ENCODE data around the gene IGF2BP3. TPM values are rescaled to one million over a fixed set of nuclear protein-coding genes. Genes with fewer than 3 reads are reported as not detected.

IGF2BP3 gene
- total and polyA plus RNA-seq, 10 of the 15 experiments (the other 5 are each of a cell fraction or from before 2014, with no cell fraction given) = 4.6 to 61.2 (median 36.9) TPM

GRCh38 chr7:23347682-23348180 is 122.6 kb downstream of the IGF2BP3 start:
- no peak overlapping the region for H3K27ac ChIP-seq (ENCODE audit: control insufficient read depth, insufficient read depth)
- H3K79me2 ChIP-seq (ENCODE audit: control insufficient read depth, insufficient read depth, low read length) = no peaks in the 10 kb centered on the region; the same call in 1 of the 2 replicates
- ChIA-PET RAD21 (ENCODE audit: unreplicated experiment) (interaction anchor here (1.0 to 3.3 kb wide), 2 partner anchors 10 to 199 kb away, joined by 3 to 14 read pairs; no protein-coding TSS in a partner anchor), CTCF (interaction anchor here (0.8 to 5.9 kb wide), 9 partner anchors 10 to 192 kb away, joined by 3 to 29 read pairs (median 4); no protein-coding TSS in a partner anchor), POLR2A (interaction anchor here (0.6 kb wide), 1 partner anchor 78 kb away, joined by 7 read pairs; no protein-coding TSS in a partner anchor), SMC1A (ENCODE audit: uncharacterized antibody, unreplicated experiment) (interaction anchor here (0.9 to 2.7 kb wide), 9 partner anchors 8 to 196 kb away, joined by 3 to 13 read pairs (median 3); no protein-coding TSS in a partner anchor)
- H3K4me1 ChIP-seq (ENCODE audit: control insufficient read depth, insufficient read depth, low read length) = peaks cover 19% of the 10 kb centered on the region
- intact Hi-C loops (cut with micrococcal nuclease; ENCODE audit: unreplicated experiment) (loop anchor here (10.0 kb wide), 1 partner anchor 163 kb away; the partner anchor contains the start of gene NUP42), in situ Hi-C loops (cut with MboI) (no loop called here)
- ATAC-seq (0 out of 3 replicates have a peak, but pooled peaks have one; percentile 21), FAIRE-seq (no peak), DNase-seq (ENCODE audit: low read depth, low spot score) (no peak)
- no peaks in the 10 kb centered on the region; the same call in 1 of the 2 replicates for H4K20me1 ChIP-seq (ENCODE audit: control insufficient read depth, insufficient read depth)
- BruUV-seq (replicated peaks) = no TSS peak
- no peak overlapping the region for H3K9ac ChIP-seq (ENCODE audit: control insufficient read depth, insufficient read depth, low read length)
- 58% methylated on average over 8 of the region's 8 CpGs for WGBS (ENCODE audit: insufficient coverage, insufficient replicate concordance, low lambda C conversion rate, missing lambda C conversion rate)
- H3K4me2 ChIP-seq (ENCODE audit: control insufficient read depth, insufficient read depth) = no peak overlapping the region
- no peaks in the 10 kb centered on the region for H3K9me3 ChIP-seq (replicated peaks; ENCODE audit: control insufficient read depth, insufficient read depth, low read length)
- no peak overlapping the region for H3K4me3 ChIP-seq
- H3K27me3 ChIP-seq (replicated peaks in 1 of 2; ENCODE audit: control insufficient read depth in 2 of 2, insufficient read depth in 2 of 2, low read length in 1 of 2) = no peaks in the 10 kb centered on the region
- no peak for TF ChIP-seq MYC (IDR thresholded peaks at IDR 0.05; ENCODE audit: insufficient read depth, insufficient read length, insufficient replicate concordance, low read length, severe bottlenecking)
- TF ChIP-seq MAX (IDR thresholded peaks at IDR 0.05; ENCODE audit: low read depth, low read length) = no peak
- no peak for TF ChIP-seq NFYA (IDR thresholded peaks at IDR 0.05; ENCODE audit: borderline replicate concordance, low read depth, low read length)
- no peak for TF ChIP-seq EGR1 (IDR thresholded peaks at IDR 0.05; ENCODE audit: borderline replicate concordance in 1 of 2, low read depth in 2 of 2, low read length in 2 of 2)
- no peak for TF ChIP-seq CHD1 (IDR thresholded peaks at IDR 0.05; ENCODE audit: low read depth, low read length)
- TF ChIP-seq ZBTB4 (CRISPR knock-in tag; IDR thresholded peaks at IDR 0.05) = no peak
- TF ChIP-seq GATAD2B (conservative IDR thresholded peaks at IDR 0.05; ENCODE audit: low read depth) = no peak
- no peak for TF ChIP-seq EZH2 (IDR thresholded peaks at IDR 0.05; ENCODE audit: borderline replicate concordance, control insufficient read depth, low read depth, low read length)
- no peak for TF ChIP-seq NR2F1 (conservative IDR thresholded peaks at IDR 0.05)
- TF ChIP-seq PAX8 (IDR thresholded peaks at IDR 0.05) = no peak
- no peak overlapping the region for H2AFZ ChIP-seq (ENCODE audit: control insufficient read depth, low read depth, low read length)
- H3K36me3 ChIP-seq (ENCODE audit: control insufficient read depth in 2 of 2, insufficient read depth in 2 of 2, low read length in 1 of 2) = peaks cover 2 to 19% of the 10 kb centered on the region in 2 experiments; a peak in 3 of 4 replicates

All from GM12878 (cell line).